GM10248 (cell line): ENCODE measurements around the gene CLCN7.

ENCODE experiments used
- CTCF ChIA-PET: fragments of 300-600 bp; sonication (Branson Sonifier 250); formaldehyde crosslinking; extraction: SDS; loops from one replicate; lab custom pipeline; 2021; ENCODE audit warnings: antibody characterized with exemption; lab: Yijun Ruan, JAX
- POLR2A ChIA-PET: fragments of 350-650 bp; sonication (Branson Sonifier 250); formaldehyde crosslinking; extraction: SDS; loops from one replicate; lab custom pipeline; 2020; ENCODE audit warnings: antibody characterized with exemption; lab: Yijun Ruan, JAX
- DNase-seq: peaks from one replicate; pipeline ENCODE4 v3.0.0; 2012; ENCODE audit errors: extremely low spot score
- CTCF ChIP-seq: IDR thresholded peaks from 2 replicates; pipeline ENCODE4 v1.5.1; 2012; ENCODE audit warnings: mild to moderate bottlenecking, low read depth; ENCODE audit errors: extremely low read depth, missing control alignments, control extremely low read depth

Gene CLCN7

GRCh38 chr16:1414532-1415260 lies 60.1 kb downstream of the CLCN7 start, which contains the start of gene UNKL:
Gene UNKL, minus strand, starts transcription at chr16:1414704. Its CDS starts 13 bp downstream, at chr16:1414691.
- peak; percentile 93 for DNase-seq
- POLR2A ChIA-PET = no interaction called here
- CTCF ChIA-PET = interaction anchor here (0.9 kb wide), 1 partner anchor 14 kb away, joined by 3 read pairs; no protein-coding TSS in a partner anchor
- TF ChIP-seq CTCF = no peak

GRCh38 chr16:1413684-1414531 lies 60.9 kb downstream of the CLCN7 start:
- peak; percentile 85 for TF ChIP-seq CTCF
- DNase-seq = peak; percentile 69
- ChIA-PET CTCF (interaction anchor here (1.0 kb wide), 1 partner anchor 10 kb away, joined by 4 read pairs; no protein-coding TSS in a partner anchor), POLR2A (no interaction called here)

GRCh38 chr16:1412847-1413246 lies 62.0 kb downstream of the CLCN7 start:
- ChIA-PET CTCF (interaction anchor here (1.0 to 1.4 kb wide), 4 partner anchors 9 to 75 kb away, joined by 3 to 7 read pairs (median 4); no protein-coding TSS in a partner anchor), POLR2A (no interaction called here)

GRCh38 chr16:1408171-1408837 lies 66.5 kb downstream of the CLCN7 start:
- POLR2A ChIA-PET = interaction anchor here (0.5 to 0.7 kb wide), 3 partner anchors 8 to 82 kb away, joined by 3 to 7 read pairs (median 4); no protein-coding TSS in a partner anchor
- CTCF ChIA-PET = interaction anchor here (1.3 to 1.8 kb wide), 2 partner anchors 46 to 315 kb away, joined by 3 to 4 read pairs; no protein-coding TSS in a partner anchor
- DNase-seq = peak; percentile 96
- TF ChIP-seq CTCF = no peak

More at GRCh38 chr16:1412847-1413246, 62.0 kb downstream of the CLCN7 start:
- no peak for TF ChIP-seq CTCF
- DNase-seq = no peak

- ChIA-PET CTCF (interaction anchor here (1.3 to 2.7 kb wide), 3 partner anchors 44 to 315 kb away, joined by 3 to 8 read pairs (median 4); no protein-coding TSS in a partner anchor), POLR2A (no interaction called here)
- no peak for DNase-seq
- no peak for TF ChIP-seq CTCF
Measured at GRCh38 chr16:1407753-1408152, 67.1 kb downstream of the CLCN7 start.
